ENCODE measurements around the gene CLDN1. TPM values are rescaled to one million over a fixed set of nuclear protein-coding genes. Genes with fewer than 3 reads are reported as not detected.

Gene CLDN1
- total and polyA plus RNA-seq, 2 of the 13 experiments (the other 11 are each of a cell fraction or from before 2014, with no cell fraction given) = 42.7 to 51.6 TPM

DNA sequence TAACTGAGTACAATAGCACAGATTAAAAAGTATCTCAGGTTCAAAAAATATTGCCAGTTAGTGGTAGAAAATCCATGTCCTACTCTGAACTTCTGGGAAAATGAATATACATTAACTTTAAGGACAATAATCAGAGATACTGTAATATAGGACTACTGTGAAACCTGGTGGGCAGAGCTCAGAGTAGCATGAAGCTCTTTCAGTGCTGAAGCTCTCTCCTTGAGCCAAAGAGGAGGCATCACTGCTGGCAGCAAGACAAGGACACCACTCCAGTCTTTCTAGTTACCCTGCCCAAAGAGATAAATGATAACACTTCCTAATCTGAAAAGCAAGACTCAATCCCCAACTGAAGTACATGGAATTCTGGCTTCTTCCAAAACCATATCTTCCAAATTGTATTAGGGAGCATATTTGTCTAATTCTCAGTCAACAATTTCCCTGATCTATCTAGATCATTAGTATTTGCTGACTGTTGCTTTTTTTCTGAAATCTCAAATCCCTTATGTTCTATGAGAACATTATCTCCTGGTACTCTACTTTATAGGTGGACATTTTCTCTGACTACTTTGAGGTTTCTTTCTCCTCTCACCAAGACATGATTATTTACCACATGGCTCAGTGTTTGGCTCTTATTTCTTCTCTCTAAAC is 55.9 kb downstream of the CLDN1 start:
- no peak for TF ChIP-seq ZNF24 (IDR thresholded peaks at IDR 0.05)
- TF ChIP-seq MAFF (IDR thresholded peaks at IDR 0.05; ENCODE audit: low read depth, low read length) = peak; percentile 94
- peak; percentile 92 to 98 for TF ChIP-seq MAFK (conservative IDR thresholded peaks at IDR 0.05 in 1 of 2, IDR thresholded peaks at IDR 0.05 in 1 of 2; ENCODE audit: low read length in 2 of 2)
- no peak for TF ChIP-seq SMAD9 (CRISPR knock-in tag; IDR thresholded peaks at IDR 0.05)
- TF ChIP-seq U2AF2 (IDR thresholded peaks at IDR 0.05; ENCODE audit: low read depth, low read length) = no peak
- TF ChIP-seq RAD21 (CRISPR knock-in tag; IDR thresholded peaks at IDR 0.05) = no peak
- Histone ChIP-seq H3K27me3 (ENCODE audit: control insufficient read depth in 1 of 2, insufficient read depth in 2 of 2, low read length in 2 of 2) (no peaks in the 10 kb centered on the region), H3K36me3 (replicated peaks in 1 of 2; ENCODE audit: control insufficient read depth in 1 of 2, insufficient read depth in 2 of 2, low read length in 2 of 2) (no peaks in the 10 kb centered on the region), H3K79me2 (ENCODE audit: insufficient read depth, low read length) (no peaks in the 10 kb centered on the region), H3K27ac (ENCODE audit: extremely low read length, insufficient read depth, low read length) (no peak overlapping the region), H3K9me3 (ENCODE audit: low read length) (no peaks in the 10 kb centered on the region), H4K20me1 (ENCODE audit: insufficient read depth, low read length) (no peaks in the 10 kb centered on the region), H3K9ac (ENCODE audit: insufficient read depth, low read depth, low read length) (no peak overlapping the region), H2AFZ (ENCODE audit: low read length) (no peak overlapping the region), H3K4me2 (ENCODE audit: low read depth, low read length) (no peak overlapping the region), H3K4me1 (ENCODE audit: insufficient read depth, low read length) (no peaks in the 10 kb centered on the region), H3K4me3 (replicated peaks in 1 of 3; ENCODE audit: insufficient read depth in 1 of 3, low read depth in 2 of 3, low read length in 3 of 3) (no peak overlapping the region)
- POLR2A ChIA-PET = no interaction called here
- ATAC-seq = no peak
- CTCF ChIA-PET (ENCODE audit: low intra/inter-chr PET ratio, low total read pairs) = no interaction called here
- no TSS peak for BruUV-seq (replicated peaks)
- FAIRE-seq = no peak
- no peak for DNase-seq (ENCODE audit: low spot score)
- intact Hi-C loops (cut with micrococcal nuclease; ENCODE audit: unreplicated experiment) = no loop called here
- in situ Hi-C loops (cut with HindIII; ENCODE audit: extremely low pct_ligation_motif_present, low pct_unique_long_range_greater_than_20kb) = no loop called here

DNA sequence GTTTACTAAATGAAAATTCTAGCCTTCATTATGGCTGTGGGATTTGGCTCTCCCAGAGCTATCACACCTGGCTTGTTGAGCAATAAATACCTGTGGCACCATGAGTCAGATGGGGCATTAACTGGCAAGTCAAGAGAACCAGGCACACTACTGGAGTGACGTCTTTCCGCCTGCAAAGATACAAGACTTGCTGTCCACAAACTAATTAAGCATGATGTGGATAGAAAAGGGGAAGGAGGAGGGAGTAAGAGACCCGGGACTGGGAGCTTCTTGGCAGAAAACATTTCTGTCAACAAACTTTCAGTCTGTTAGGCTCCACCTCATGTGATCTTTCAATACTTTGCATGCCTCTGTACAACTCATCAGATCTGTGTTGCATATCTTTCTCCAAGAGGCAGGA is 56.5 kb downstream of the CLDN1 start:
- Histone ChIP-seq H3K27ac (ENCODE audit: extremely low read length, insufficient read depth, low read length) (no peak overlapping the region), H3K36me3 (replicated peaks in 1 of 2; ENCODE audit: control insufficient read depth in 1 of 2, insufficient read depth in 2 of 2, low read length in 2 of 2) (no peaks in the 10 kb centered on the region), H2AFZ (ENCODE audit: low read length) (no peak overlapping the region), H4K20me1 (ENCODE audit: insufficient read depth, low read length) (no peaks in the 10 kb centered on the region), H3K9me3 (ENCODE audit: low read length) (no peaks in the 10 kb centered on the region), H3K79me2 (ENCODE audit: insufficient read depth, low read length) (no peaks in the 10 kb centered on the region), H3K27me3 (ENCODE audit: control insufficient read depth in 1 of 2, insufficient read depth in 2 of 2, low read length in 2 of 2) (no peaks in the 10 kb centered on the region), H3K4me1 (ENCODE audit: insufficient read depth, low read length) (no peaks in the 10 kb centered on the region), H3K4me3 (replicated peaks in 1 of 3; ENCODE audit: insufficient read depth in 1 of 3, low read depth in 2 of 3, low read length in 3 of 3) (no peak overlapping the region), H3K9ac (ENCODE audit: insufficient read depth, low read depth, low read length) (no peak overlapping the region), H3K4me2 (ENCODE audit: low read depth, low read length) (no peak overlapping the region)
- intact Hi-C loops (cut with micrococcal nuclease; ENCODE audit: unreplicated experiment) (no loop called here), in situ Hi-C loops (cut with HindIII; ENCODE audit: extremely low pct_ligation_motif_present, low pct_unique_long_range_greater_than_20kb) (no loop called here)
- DNase-seq (ENCODE audit: low spot score) = no peak
- no peak for ATAC-seq
- FAIRE-seq = no peak
- CTCF ChIA-PET (ENCODE audit: low intra/inter-chr PET ratio, low total read pairs) = no interaction called here
- no TSS peak for BruUV-seq (replicated peaks)
- POLR2A ChIA-PET = no interaction called here
- 4% methylated on average over 3 of the region's 3 CpGs for WGBS (ENCODE audit: low lambda C conversion rate)
- TF ChIP-seq ZNF572 (CRISPR knock-in tag; IDR thresholded peaks at IDR 0.05) (no peak), ZNF274 (CRISPR knock-in tag; IDR thresholded peaks at IDR 0.05) (no peak), NBN (conservative IDR thresholded peaks at IDR 0.05) (no peak), ZSCAN20 (CRISPR knock-in tag; IDR thresholded peaks at IDR 0.05; ENCODE audit: borderline replicate concordance) (no peak), ZFY (CRISPR knock-in tag; IDR thresholded peaks at IDR 0.05) (no peak), ZBTB38 (CRISPR knock-in tag; IDR thresholded peaks at IDR 0.05) (no peak)
- TF ChIP-seq, protein P1, sequence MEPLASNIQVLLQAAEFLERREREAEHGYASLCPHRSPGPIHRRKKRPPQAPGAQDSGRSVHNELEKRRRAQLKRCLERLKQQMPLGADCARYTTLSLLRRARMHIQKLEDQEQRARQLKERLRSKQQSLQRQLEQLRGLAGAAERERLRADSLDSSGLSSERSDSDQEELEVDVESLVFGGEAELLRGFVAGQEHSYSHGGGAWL (CRISPR knock-in tag; IDR thresholded peaks at IDR 0.05) = no peak
- TF ChIP-seq, protein P2, sequence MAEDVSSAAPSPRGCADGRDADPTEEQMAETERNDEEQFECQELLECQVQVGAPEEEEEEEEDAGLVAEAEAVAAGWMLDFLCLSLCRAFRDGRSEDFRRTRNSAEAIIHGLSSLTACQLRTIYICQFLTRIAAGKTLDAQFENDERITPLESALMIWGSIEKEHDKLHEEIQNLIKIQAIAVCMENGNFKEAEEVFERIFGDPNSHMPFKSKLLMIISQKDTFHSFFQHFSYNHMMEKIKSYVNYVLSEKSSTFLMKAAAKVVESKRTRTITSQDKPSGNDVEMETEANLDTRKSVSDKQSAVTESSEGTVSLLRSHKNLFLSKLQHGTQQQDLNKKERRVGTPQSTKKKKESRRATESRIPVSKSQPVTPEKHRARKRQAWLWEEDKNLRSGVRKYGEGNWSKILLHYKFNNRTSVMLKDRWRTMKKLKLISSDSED (CRISPR knock-in tag; IDR thresholded peaks at IDR 0.05) = no peak
- TF ChIP-seq, protein P3, sequence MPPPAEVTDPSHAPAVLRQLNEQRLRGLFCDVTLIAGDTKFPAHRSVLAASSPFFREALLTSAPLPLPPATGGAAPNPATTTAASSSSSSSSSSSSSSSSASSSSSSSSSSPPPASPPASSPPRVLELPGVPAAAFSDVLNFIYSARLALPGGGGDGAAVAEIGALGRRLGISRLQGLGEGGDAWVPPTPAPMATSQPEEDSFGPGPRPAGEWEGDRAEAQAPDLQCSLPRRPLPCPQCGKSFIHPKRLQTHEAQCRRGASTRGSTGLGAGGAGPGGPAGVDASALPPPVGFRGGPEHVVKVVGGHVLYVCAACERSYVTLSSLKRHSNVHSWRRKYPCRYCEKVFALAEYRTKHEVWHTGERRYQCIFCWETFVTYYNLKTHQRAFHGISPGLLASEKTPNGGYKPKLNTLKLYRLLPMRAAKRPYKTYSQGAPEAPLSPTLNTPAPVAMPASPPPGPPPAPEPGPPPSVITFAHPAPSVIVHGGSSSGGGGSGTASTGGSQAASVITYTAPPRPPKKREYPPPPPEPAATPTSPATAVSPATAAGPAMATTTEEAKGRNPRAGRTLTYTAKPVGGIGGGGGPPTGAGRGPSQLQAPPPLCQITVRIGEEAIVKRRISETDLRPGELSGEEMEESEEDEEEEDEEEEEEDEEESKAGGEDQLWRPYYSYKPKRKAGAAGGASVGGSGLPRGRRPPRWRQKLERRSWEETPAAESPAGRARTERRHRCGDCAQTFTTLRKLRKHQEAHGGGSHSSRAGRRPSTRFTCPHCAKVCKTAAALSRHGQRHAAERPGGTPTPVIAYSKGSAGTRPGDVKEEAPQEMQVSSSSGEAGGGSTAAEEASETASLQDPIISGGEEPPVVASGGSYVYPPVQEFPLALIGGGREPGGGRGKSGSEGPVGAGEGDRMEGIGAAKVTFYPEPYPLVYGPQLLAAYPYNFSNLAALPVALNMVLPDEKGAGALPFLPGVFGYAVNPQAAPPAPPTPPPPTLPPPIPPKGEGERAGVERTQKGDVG (CRISPR knock-in tag; IDR thresholded peaks at IDR 0.05; ENCODE audit: borderline replicate concordance) = no peak
